WTC11 (cell line): ENCODE data around the gene SNX9. TPM values are rescaled to one million over a fixed set of nuclear protein-coding genes. Genes with fewer than 3 reads are reported as not detected.
A peak's percentile ranks its signal among the peaks of the same experiment; 100 is the strongest.

Experiments
- ATAC-seq: fragments of 200-7000 bp; cut with Tn5 transposase; 2 replicates; pipeline ENCODE4 v1.10.0; 2021; ENCODE audit warnings: mild to moderate bottlenecking, moderate library complexity
- CTCF ChIA-PET: fragments of 300-600 bp; sonication (Branson Sonifier 250); formaldehyde crosslinking; loops from one replicate; lab custom pipeline; 2021; ENCODE audit warnings: antibody characterized with exemption; lab: Charles Lee
- POLR2A ChIA-PET: fragments of 350-600 bp; sonication (Branson Sonifier 250); formaldehyde crosslinking; loops from one replicate; lab custom pipeline; 2021; ENCODE audit warnings: antibody characterized with exemption; lab: Charles Lee
- DNase-seq: peaks from one replicate; pipeline ENCODE4 v3.0.0; 2021; ENCODE audit warnings: low spot score
- H3K27ac Mint-ChIP-seq: 2 replicates; pipeline ENCODE4 v1.8.0; 2021; ENCODE audit warnings: mixed read lengths
- H3K27me3 Mint-ChIP-seq: 2 replicates; pipeline ENCODE4 v1.8.0; 2021; ENCODE audit warnings: low read depth, mild to moderate bottlenecking, moderate library complexity, mixed read lengths
- H3K36me3 Mint-ChIP-seq: 2 replicates; pipeline ENCODE4 v1.8.0; 2021; ENCODE audit warnings: mixed read lengths
- H3K4me1 Mint-ChIP-seq: 2 replicates; pipeline ENCODE4 v1.8.0; 2022; ENCODE audit warnings: mixed read lengths
- H3K4me3 Mint-ChIP-seq: 2 replicates; pipeline ENCODE4 v1.8.0; 2021; ENCODE audit warnings: mild to moderate bottlenecking, moderate library complexity, mixed read lengths
- H3K9me3 Mint-ChIP-seq: 2 replicates; pipeline ENCODE4 v1.8.0; 2021; ENCODE audit warnings: mixed read lengths
- ATF1 ChIP-seq: sonication (generic); formaldehyde crosslinking; IDR thresholded peaks from 2 replicates; pipeline ENCODE4 v1.8.1; 2023; ENCODE audit warnings: mild to moderate bottlenecking, moderate library complexity, missing genetic modification reagents
- CBFB ChIP-seq: sonication (generic); formaldehyde crosslinking; IDR thresholded peaks from 2 replicates; pipeline ENCODE4 v1.8.1; 2022; ENCODE audit warnings: mild to moderate bottlenecking, low read depth, missing genetic modification reagents
- CREM ChIP-seq: sonication (generic); formaldehyde crosslinking; IDR thresholded peaks from 2 replicates; pipeline ENCODE4 v1.8.1; 2022; ENCODE audit warnings: mild to moderate bottlenecking, missing genetic modification reagents, moderate library complexity
- E2F4 ChIP-seq: sonication (generic); formaldehyde crosslinking; IDR thresholded peaks from 2 replicates; pipeline ENCODE4 v1.8.1; 2022; ENCODE audit warnings: low read depth, mild to moderate bottlenecking, moderate library complexity, missing genetic modification reagents, borderline replicate concordance
- ELF4 ChIP-seq: sonication (generic); formaldehyde crosslinking; IDR thresholded peaks from 2 replicates; pipeline ENCODE4 v1.8.1; 2022; ENCODE audit warnings: low read depth, mild to moderate bottlenecking, moderate library complexity, missing genetic modification reagents
- FOXP1 ChIP-seq: sonication (generic); formaldehyde crosslinking; IDR thresholded peaks from 2 replicates; pipeline ENCODE4 v1.8.0; 2022; ENCODE audit warnings: missing genetic modification reagents, mild to moderate bottlenecking, moderate library complexity, borderline replicate concordance
- GABPB1 ChIP-seq: sonication (generic); formaldehyde crosslinking; IDR thresholded peaks from 2 replicates; pipeline ENCODE4 v1.8.1; 2023; ENCODE audit warnings: mild to moderate bottlenecking, missing genetic modification reagents
- IRF1 ChIP-seq: sonication (generic); formaldehyde crosslinking; IDR thresholded peaks from 2 replicates; pipeline ENCODE4 v1.8.0; 2023; ENCODE audit warnings: missing genetic modification reagents
- JUN ChIP-seq: sonication (generic); formaldehyde crosslinking; IDR thresholded peaks from 2 replicates; pipeline ENCODE4 v1.8.0; 2023; ENCODE audit warnings: mild to moderate bottlenecking, missing genetic modification reagents
- KAT7 ChIP-seq: sonication (generic); formaldehyde crosslinking; IDR thresholded peaks from 2 replicates; pipeline ENCODE4 v1.8.1; 2023; ENCODE audit warnings: missing genetic modification reagents, mild to moderate bottlenecking, borderline replicate concordance
- MAX ChIP-seq: sonication (generic); formaldehyde crosslinking; IDR thresholded peaks from 2 replicates; pipeline ENCODE4 v1.8.0; 2022; ENCODE audit warnings: mild to moderate bottlenecking, missing genetic modification reagents
- NFE2L1 ChIP-seq: sonication (generic); formaldehyde crosslinking; IDR thresholded peaks from 2 replicates; pipeline ENCODE4 v1.8.1; 2023; ENCODE audit warnings: missing genetic modification reagents
- NR1H2 ChIP-seq: sonication (generic); formaldehyde crosslinking; IDR thresholded peaks from 2 replicates; pipeline ENCODE4 v1.9.0; 2021; ENCODE audit warnings: mild to moderate bottlenecking, moderate library complexity, missing genetic modification reagents
- PRDM15 ChIP-seq: sonication (generic); formaldehyde crosslinking; IDR thresholded peaks from 2 replicates; pipeline ENCODE4 v1.8.0; 2022; ENCODE audit warnings: missing genetic modification reagents
- SP1 ChIP-seq: sonication (generic); formaldehyde crosslinking; conservative IDR thresholded peaks from 2 replicates; pipeline ENCODE4 v1.8.1; 2022; ENCODE audit warnings: missing genetic modification reagents
- TCF7 ChIP-seq: sonication (generic); formaldehyde crosslinking; IDR thresholded peaks from 2 replicates; pipeline ENCODE4 v1.8.0; 2022; ENCODE audit warnings: mild to moderate bottlenecking, low read depth, missing genetic modification reagents, moderate library complexity
- TEAD1 ChIP-seq: sonication (generic); formaldehyde crosslinking; IDR thresholded peaks from 2 replicates; pipeline ENCODE4 v1.8.0; 2022; ENCODE audit warnings: mild to moderate bottlenecking, missing genetic modification reagents
- TEAD4 ChIP-seq: sonication (generic); formaldehyde crosslinking; IDR thresholded peaks from 2 replicates; pipeline ENCODE4 v1.8.0; 2022; ENCODE audit warnings: mild to moderate bottlenecking, missing genetic modification reagents
- TP53 ChIP-seq: sonication (generic); formaldehyde crosslinking; IDR thresholded peaks from 2 replicates; pipeline ENCODE4 v1.8.1; 2023; ENCODE audit warnings: mild to moderate bottlenecking, missing genetic modification reagents
- USF2 ChIP-seq: sonication (generic); formaldehyde crosslinking; IDR thresholded peaks from 2 replicates; pipeline ENCODE4 v1.8.1; 2023; ENCODE audit warnings: mild to moderate bottlenecking, missing genetic modification reagents, moderate library complexity
- ZBTB43 ChIP-seq: sonication (generic); formaldehyde crosslinking; IDR thresholded peaks from 2 replicates; pipeline ENCODE4 v1.8.1; 2023; ENCODE audit warnings: mild to moderate bottlenecking, missing genetic modification reagents
- ZNF121 ChIP-seq: sonication (generic); formaldehyde crosslinking; IDR thresholded peaks from 2 replicates; pipeline ENCODE4 v1.8.0; 2023; ENCODE audit warnings: missing genetic modification reagents
- ZNF263 ChIP-seq: sonication (generic); formaldehyde crosslinking; IDR thresholded peaks from 2 replicates; pipeline ENCODE4 v1.8.1; 2022; ENCODE audit warnings: low read depth, mild to moderate bottlenecking, moderate library complexity, missing genetic modification reagents
- ZNF423 ChIP-seq: fragments of 250-450 bp; sonication (Bioruptor Pico); IDR thresholded peaks from 2 replicates; pipeline ENCODE4 v2.1.2; 2022; ENCODE audit warnings: mild to moderate bottlenecking, moderate library complexity
- total RNA-seq: library from RNA; stranded (reverse); gene quantifications from 3 replicates; pipeline ENCODE4 v1.2.3, GENCODE V29; 2021
- TF ChIP-seq, protein P1 (sequence below): sonication (generic); formaldehyde crosslinking; IDR thresholded peaks from 2 replicates; pipeline ENCODE4 v1.8.0; 2022; ENCODE audit warnings: mild to moderate bottlenecking, missing genetic modification reagents
- TF ChIP-seq, protein P2 (sequence below): sonication (generic); formaldehyde crosslinking; IDR thresholded peaks from 2 replicates; pipeline ENCODE4 v1.8.1; 2022; ENCODE audit warnings: mild to moderate bottlenecking, moderate library complexity, missing genetic modification reagents

The SNX9 gene
- total RNA-seq, 1 experiment from 2014 or later, result 35.0 TPM

DNA sequence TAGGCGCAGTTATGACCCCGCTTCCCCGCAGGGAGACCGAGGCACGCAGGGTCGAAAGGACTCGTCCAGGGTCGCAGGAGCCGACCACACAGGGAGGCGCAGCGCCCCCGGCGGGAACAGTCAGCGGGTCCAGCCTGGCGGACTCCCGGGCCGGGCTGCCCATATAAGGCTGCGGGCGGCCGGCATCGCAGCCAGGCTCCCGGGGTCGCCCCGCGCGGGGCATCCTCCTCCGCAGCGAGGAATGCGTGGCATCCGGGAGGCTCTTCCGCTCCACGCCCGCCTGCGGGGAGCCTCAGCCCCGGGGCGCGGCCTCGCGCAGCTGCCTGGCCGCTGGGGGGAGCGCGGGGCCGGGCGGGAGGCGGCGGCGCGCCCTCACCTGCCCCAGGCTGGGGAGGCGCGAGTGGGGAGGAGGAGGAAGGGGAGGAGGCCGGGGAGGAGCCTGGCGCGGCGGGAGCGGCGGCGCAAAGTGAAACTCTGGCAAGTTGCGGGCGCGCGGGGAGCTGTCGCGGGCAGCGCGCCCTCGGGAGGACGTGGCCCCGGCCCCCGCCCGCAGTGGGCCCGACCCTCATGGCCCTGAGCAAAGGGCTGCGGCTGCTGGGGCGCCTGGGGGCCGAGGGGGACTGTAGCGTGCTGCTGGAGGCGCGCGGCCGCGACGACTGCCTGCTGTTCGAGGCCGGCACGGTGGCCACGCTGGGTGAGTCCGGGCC is 158.5 kb downstream of the SNX9 start, which contains the start of gene SYNJ2:
TSS of gene SYNJ2 (plus strand) at position 469 of the 707 bp plus-strand sequence. CDS start at position 568, 99 bp downstream.
- Mint-ChIP-seq H3K4me3 (peak within 1 kb of the TSS; percentile 70), H3K36me3 (no peaks in the 10 kb centered on the region), H3K27me3 (peaks cover 29% of the 10 kb centered on the region), H3K27ac (peak within 1 kb of the TSS; percentile 86), H3K9me3 (no peaks in the 10 kb centered on the region), H3K4me1 (peaks cover 51% of the 10 kb centered on the region)
- ATAC-seq, result peak; percentile 64
- ChIA-PET CTCF (interaction anchor here (1.6 kb wide), 1 partner anchor 18 kb away, joined by 3 read pairs; no protein-coding TSS in a partner anchor), POLR2A (no interaction called here)
- TF ChIP-seq NR1H2 (CRISPR knock-in tag), result no peak
- TF ChIP-seq, protein P1, sequence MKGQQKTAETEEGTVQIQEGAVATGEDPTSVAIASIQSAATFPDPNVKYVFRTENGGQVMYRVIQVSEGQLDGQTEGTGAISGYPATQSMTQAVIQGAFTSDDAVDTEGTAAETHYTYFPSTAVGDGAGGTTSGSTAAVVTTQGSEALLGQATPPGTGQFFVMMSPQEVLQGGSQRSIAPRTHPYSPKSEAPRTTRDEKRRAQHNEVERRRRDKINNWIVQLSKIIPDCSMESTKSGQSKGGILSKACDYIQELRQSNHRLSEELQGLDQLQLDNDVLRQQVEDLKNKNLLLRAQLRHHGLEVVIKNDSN (CRISPR knock-in tag), result 0 out of 2 replicates have a peak, but pooled peaks have one; percentile 1
- no peak for TF ChIP-seq TP53 (CRISPR knock-in tag)
- TF ChIP-seq, protein P2, sequence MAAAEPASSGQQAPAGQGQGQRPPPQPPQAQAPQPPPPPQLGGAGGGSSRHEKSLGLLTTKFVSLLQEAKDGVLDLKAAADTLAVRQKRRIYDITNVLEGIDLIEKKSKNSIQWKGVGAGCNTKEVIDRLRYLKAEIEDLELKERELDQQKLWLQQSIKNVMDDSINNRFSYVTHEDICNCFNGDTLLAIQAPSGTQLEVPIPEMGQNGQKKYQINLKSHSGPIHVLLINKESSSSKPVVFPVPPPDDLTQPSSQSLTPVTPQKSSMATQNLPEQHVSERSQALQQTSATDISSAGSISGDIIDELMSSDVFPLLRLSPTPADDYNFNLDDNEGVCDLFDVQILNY (CRISPR knock-in tag), result peak; percentile 68; the same call in 1 of the 2 replicates
- peak; percentile 62 for TF ChIP-seq FOXP1 (CRISPR knock-in tag)
- TF ChIP-seq ZBTB43, result 0 out of 2 replicates have a peak, but pooled peaks have one; percentile 8
- TF ChIP-seq ATF1 (CRISPR knock-in tag), result no peak
- TF ChIP-seq USF2 (CRISPR knock-in tag), result no peak
- TF ChIP-seq CREM (CRISPR knock-in tag), result peak; percentile 41; the same call in 1 of the 2 replicates
- TF ChIP-seq NFE2L1, result no peak
- no peak for TF ChIP-seq ZNF121 (CRISPR knock-in tag)
- TF ChIP-seq TEAD4, result no peak; the same call in 1 of the 2 replicates
- no peak for TF ChIP-seq ELF4 (CRISPR knock-in tag)
- TF ChIP-seq MAX, result peak; percentile 60; the same call in 1 of the 2 replicates
- TF ChIP-seq ZNF263 (CRISPR knock-in tag), result peak; percentile 97
- 0 out of 2 replicates have a peak, but pooled peaks have one; percentile 62 for TF ChIP-seq E2F4
- 0 out of 2 replicates have a peak, but pooled peaks have one; percentile 38 for TF ChIP-seq IRF1 (CRISPR knock-in tag)
- TF ChIP-seq GABPB1 (CRISPR knock-in tag), result peak; percentile 10; the same call in 1 of the 2 replicates
- TF ChIP-seq TCF7, result 0 out of 2 replicates have a peak, but pooled peaks have one; percentile 45
- TF ChIP-seq JUN (CRISPR knock-in tag), result no peak
- no peak for TF ChIP-seq KAT7 (CRISPR knock-in tag)
- TF ChIP-seq PRDM15 (CRISPR knock-in tag), result no peak
- TF ChIP-seq CBFB (CRISPR knock-in tag), result no peak
- TF ChIP-seq SP1 (CRISPR knock-in tag), result 0 out of 2 replicates have a peak, but pooled peaks have one; percentile 6
- peak; percentile 50; the same call in 1 of the 2 replicates for TF ChIP-seq TEAD1 (CRISPR knock-in tag)
- TF ChIP-seq ZNF423, result peak; percentile 74
- DNase-seq, result peak; percentile 75
